Esophagus muscularis mucosa (tissue), 4 donors: ENCODE results near the gene AHRR. TPM values are rescaled to one million over a fixed set of nuclear protein-coding genes. Genes with fewer than 3 reads are reported as not detected.
"Not testable (repeated sequence)": the region's sequence is repeated elsewhere in the genome, so short reads cannot be mapped to it uniquely, and the experiment has no call there.

Experiments
- DNase-seq: peaks from one replicate; pipeline ENCODE4 v3.0.0-alpha.2; 2017; ENCODE audit errors: extremely low spot score
- H3K27ac ChIP-seq, 4 donors: fragments of 200-600 bp; sonication (generic); replicated peaks in 1 of 4; 1 replicate in 3 of 4; 2 replicates in 1 of 4; pipeline ENCODE4 v1.5.1; 2016 to 2019; ENCODE audit warnings: mild to moderate bottlenecking in 1 of 4
- H3K27me3 ChIP-seq, 4 donors: fragments of 200-600 bp; sonication (generic); one replicate each; pipeline versions ENCODE4 v1.5.1 to v1.6.0; 2016 to 2019
- H3K36me3 ChIP-seq, 4 donors: fragments of 200-600 bp; sonication (generic); one replicate each; pipeline ENCODE4 v1.5.1; 2016 to 2019
- H3K4me1 ChIP-seq, 4 donors: fragments of 200-600 bp; sonication (generic); one replicate each; pipeline ENCODE4 v1.5.1; 2016 to 2019
- H3K4me3 ChIP-seq, 4 donors: fragments of 200-600 bp; sonication (generic); 1 replicate in 2 of 4; 2 replicates in 2 of 4; pipeline ENCODE4 v1.5.1; 2016 to 2019; ENCODE audit warnings: mild to moderate bottlenecking in 4 of 4, moderate library complexity in 1 of 4
- H3K9me3 ChIP-seq, 4 donors: fragments of 200-600 bp; sonication (generic); 1 replicate in 3 of 4; 2 replicates in 1 of 4; pipeline ENCODE4 v1.5.1; 2016 to 2019
- EP300 ChIP-seq: sonication (generic); formaldehyde crosslinking; IDR thresholded peaks from one replicate; pipeline ENCODE4 v1.6.1; 2017; ENCODE audit warnings: antibody characterized with exemption
- POLR2A ChIP-seq: fragments of 450-650 bp; IDR thresholded peaks from one replicate; pipeline ENCODE4 v1.6.1; 2017; ENCODE audit warnings: antibody characterized with exemption, moderate library complexity, mild to moderate bottlenecking, low read depth
- POLR2AphosphoS5 ChIP-seq, 2 donors: sonication (generic); formaldehyde crosslinking; IDR thresholded peaks; one replicate each; pipeline ENCODE4 v1.6.1; 2017; ENCODE audit warnings: antibody characterized with exemption in 2 of 2
- WGBS: methylation state at CpG from one replicate; pipeline ENCODE4 v1.1.5; 2018; 5-methylcytosine and 5-hydroxymethylcytosine counted together
- intact Hi-C: fragments of 100-400 bp; cut with DNase I; formaldehyde crosslinking; loops from one replicate; pipeline ENCODE4 v1.15.1; 2023
- total RNA-seq, 4 donors: library from RNA; depleted of rRNA; stranded (reverse); fragments of >200 nt; gene quantifications; one replicate each; pipeline versions ENCODE4 v1.1.0 to v1.2.1, GENCODE V29; 2016
- TF ChIP-seq, protein P1 (sequence below), 3 experiments: fragments of 200-600 bp in 2 of 3; fragments of 450-650 bp in 1 of 3; sonication (generic) in 2 of 3; IDR thresholded peaks; one replicate each; pipeline ENCODE4 v1.5.1; 2017 to 2019; ENCODE audit warnings: antibody characterized with exemption in 3 of 3, mild to moderate bottlenecking in 2 of 3, moderate library complexity in 1 of 3

AHRR gene
- total RNA-seq, 4 donors from 2014 or later: 0.33 to 5.5 (median 0.86) TPM

DNA sequence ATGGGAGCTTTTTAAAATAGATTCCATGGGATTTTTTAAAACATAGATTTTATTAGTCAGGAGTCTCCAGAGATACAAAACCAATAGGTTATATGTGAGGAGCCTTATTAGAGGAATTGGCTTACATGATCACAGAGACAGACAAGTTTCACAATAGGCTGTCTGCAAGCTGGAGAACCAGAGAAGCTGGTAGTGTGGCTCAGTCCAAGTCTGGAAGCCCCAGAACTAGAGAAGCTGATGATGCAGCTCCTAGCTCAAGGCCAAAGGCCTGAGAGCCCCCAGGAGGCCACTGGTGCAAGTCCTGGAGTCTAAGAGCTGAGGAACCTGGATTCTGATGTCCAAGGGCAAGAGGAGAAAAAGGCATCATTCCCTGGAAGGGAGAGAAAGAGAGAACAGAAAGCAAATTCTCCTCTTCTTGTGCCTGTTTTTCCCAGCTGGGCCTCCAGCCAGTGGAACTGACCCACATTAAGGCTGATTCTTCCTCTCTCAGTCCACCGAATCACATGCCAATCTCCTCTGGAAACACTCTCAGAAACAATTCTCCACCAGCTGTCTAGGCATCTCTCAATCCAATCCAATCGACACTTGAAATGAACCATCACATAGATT lies 59.3 kb downstream of the AHRR start:
- Histone ChIP-seq H3K9me3 (peaks cover 0 to 28% (median 13%) of the 10 kb centered on the region in 4 donors), H3K27me3 (peaks cover 0 to 5% (median 0%) of the 10 kb centered on the region in 4 donors), H3K4me3 (no peak overlapping the region), H3K4me1 (no peaks in the 10 kb centered on the region), H3K27ac (no peak overlapping the region), H3K36me3 (no peaks in the 10 kb centered on the region)
- 78% methylated on average over 2 of the region's 2 CpGs for WGBS
- TF ChIP-seq POLR2AphosphoS5 (IDR thresholded peaks at IDR 0.05) (no peak), EP300 (no peak), POLR2A (no peak)
- TF ChIP-seq, protein P1, sequence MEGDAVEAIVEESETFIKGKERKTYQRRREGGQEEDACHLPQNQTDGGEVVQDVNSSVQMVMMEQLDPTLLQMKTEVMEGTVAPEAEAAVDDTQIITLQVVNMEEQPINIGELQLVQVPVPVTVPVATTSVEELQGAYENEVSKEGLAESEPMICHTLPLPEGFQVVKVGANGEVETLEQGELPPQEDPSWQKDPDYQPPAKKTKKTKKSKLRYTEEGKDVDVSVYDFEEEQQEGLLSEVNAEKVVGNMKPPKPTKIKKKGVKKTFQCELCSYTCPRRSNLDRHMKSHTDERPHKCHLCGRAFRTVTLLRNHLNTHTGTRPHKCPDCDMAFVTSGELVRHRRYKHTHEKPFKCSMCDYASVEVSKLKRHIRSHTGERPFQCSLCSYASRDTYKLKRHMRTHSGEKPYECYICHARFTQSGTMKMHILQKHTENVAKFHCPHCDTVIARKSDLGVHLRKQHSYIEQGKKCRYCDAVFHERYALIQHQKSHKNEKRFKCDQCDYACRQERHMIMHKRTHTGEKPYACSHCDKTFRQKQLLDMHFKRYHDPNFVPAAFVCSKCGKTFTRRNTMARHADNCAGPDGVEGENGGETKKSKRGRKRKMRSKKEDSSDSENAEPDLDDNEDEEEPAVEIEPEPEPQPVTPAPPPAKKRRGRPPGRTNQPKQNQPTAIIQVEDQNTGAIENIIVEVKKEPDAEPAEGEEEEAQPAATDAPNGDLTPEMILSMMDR (IDR thresholded peaks at IDR 0.05): no peak
- peak; percentile 64 for DNase-seq
- intact Hi-C loops: no loop called here

DNA sequence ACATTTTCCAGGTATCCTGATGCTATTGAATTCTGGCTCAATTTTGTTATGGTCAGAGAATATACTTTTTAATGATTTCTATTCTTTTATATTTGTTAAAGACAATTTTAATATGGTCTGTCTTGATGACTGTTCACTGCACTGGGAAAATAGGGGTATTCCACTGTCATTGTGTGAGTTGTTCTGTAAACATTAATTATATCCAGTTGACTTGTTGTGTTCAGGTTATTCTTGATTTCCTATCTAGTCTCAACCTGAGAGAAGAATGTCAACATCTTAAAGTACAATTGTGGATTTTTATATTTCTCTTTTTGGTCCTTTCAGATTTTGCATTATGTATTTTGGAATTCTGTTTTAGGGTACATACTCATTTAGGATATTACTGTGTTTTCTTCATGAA lies 61.6 kb downstream of the AHRR start:
- H3K9me3 ChIP-seq: peaks cover 0 to 33% (median 14%) of the 10 kb centered on the region in 4 donors
- intact Hi-C loops: no loop called here

DNA sequence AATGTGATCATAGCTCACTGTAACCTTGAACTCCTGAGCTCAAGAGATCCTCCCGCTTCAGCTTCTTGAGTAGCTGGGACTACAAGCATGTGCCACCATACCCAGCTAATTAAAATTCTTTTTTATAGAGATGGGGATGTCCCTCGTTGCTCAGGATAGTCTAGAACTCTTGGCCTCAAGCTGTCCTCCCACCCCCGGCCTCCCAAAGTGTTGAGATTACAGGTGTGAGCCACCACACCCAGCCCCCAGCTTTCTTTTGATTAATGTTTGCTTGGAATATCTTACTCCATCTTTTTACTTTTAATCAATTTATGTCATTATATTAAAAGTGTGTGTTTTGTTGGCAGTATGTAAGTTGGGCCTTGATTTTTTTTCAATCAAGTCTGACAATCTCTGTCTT lies 62.1 kb downstream of the AHRR start:
- no peaks in the 10 kb centered on the region for H3K4me1 ChIP-seq
- no peaks in the 10 kb centered on the region for H3K36me3 ChIP-seq
- H3K4me3 ChIP-seq: no peak overlapping the region
- TF ChIP-seq, protein P1 (IDR thresholded peaks at IDR 0.05): no peak
- TF ChIP-seq EP300 (no peak), POLR2AphosphoS5 (IDR thresholded peaks at IDR 0.05) (no peak), POLR2A (no peak)
- WGBS: 80% methylated on average over 3 of the region's 3 CpGs
- H3K9me3 ChIP-seq: peaks cover 0 to 33% (median 14%) of the 10 kb centered on the region in 4 donors
- intact Hi-C loops: no loop called here
- H3K27me3 ChIP-seq: peaks cover 0 to 19% (median 0%) of the 10 kb centered on the region in 4 donors
- H3K27ac ChIP-seq: no peak overlapping the region
- DNase-seq: no peak

More for the DNA sequence above, 61.6 kb downstream of the AHRR start:
- TF ChIP-seq, protein P1 (IDR thresholded peaks at IDR 0.05): no peak
- TF ChIP-seq POLR2AphosphoS5 (IDR thresholded peaks at IDR 0.05): no peak
- no peak for TF ChIP-seq EP300
- no peak for TF ChIP-seq POLR2A
- Histone ChIP-seq H3K4me3 (no peak overlapping the region), H3K27me3 (peaks cover 0 to 13% (median 0%) of the 10 kb centered on the region in 4 donors), H3K27ac (no peak overlapping the region), H3K4me1 (no peaks in the 10 kb centered on the region), H3K36me3 (no peaks in the 10 kb centered on the region)
- no peak for DNase-seq

DNA sequence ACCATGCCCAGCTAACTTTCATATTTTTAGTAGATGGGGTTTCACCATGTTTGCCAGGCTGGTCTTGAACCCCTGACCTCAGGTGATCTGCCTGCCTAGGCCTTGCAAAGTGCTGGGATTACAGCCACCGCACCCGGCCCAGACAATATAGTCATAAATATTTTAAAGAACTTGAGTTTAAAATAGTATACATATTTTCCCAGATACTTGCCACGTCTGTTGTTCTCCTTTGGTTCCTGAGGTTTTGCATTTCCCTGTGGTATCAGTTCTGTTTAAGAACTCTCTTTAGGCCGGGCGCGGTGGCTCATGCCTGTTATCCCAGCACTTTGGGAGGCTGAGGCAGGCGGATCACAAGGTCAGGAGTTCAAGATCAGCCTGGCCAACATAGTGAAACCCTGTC lies 63.1 kb downstream of the AHRR start:
- H3K4me3 ChIP-seq, intact Hi-C loops, H3K4me1 ChIP-seq, H3K36me3 ChIP-seq, DNase-seq, H3K27ac ChIP-seq: not testable (repeated sequence)
- Histone ChIP-seq H3K9me3 (peaks cover 0 to 33% (median 14%) of the 10 kb centered on the region in 4 donors), H3K27me3 (peaks cover 0 to 27% (median 0%) of the 10 kb centered on the region in 4 donors)
- 92% methylated on average over 7 of the region's 7 CpGs for WGBS

DNA sequence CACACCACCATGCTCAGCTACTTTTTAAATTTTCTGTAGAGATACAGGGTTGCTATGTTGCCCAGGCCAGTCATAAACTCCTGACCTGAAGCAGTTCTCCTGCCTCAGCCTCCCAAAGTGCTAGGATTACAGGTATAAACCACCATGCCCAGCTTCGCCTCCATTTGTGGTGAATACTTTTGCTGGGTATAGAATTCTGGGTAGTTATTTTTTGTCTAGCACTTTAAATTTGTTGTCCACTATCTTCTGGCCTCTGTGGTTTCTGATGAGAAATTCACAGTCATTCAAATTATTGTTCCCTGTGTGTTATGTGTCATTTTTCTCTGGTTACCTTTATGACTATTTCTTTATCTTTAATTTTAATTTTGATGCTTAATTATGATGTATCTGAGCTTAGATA lies 63.8 kb downstream of the AHRR start:
- Histone ChIP-seq H3K36me3 (no peaks in the 10 kb centered on the region), H3K27me3 (peaks cover 0 to 27% (median 0%) of the 10 kb centered on the region in 4 donors), H3K27ac (no peak overlapping the region), H3K4me1 (no peaks in the 10 kb centered on the region), H3K9me3 (peaks cover 0 to 26% (median 13%) of the 10 kb centered on the region in 4 donors), H3K4me3 (no peak overlapping the region)
- intact Hi-C loops: no loop called here
- TF ChIP-seq POLR2AphosphoS5 (IDR thresholded peaks at IDR 0.05) (no peak), POLR2A (no peak), EP300 (no peak)
- TF ChIP-seq, protein P1 (IDR thresholded peaks at IDR 0.05): no peak
- 95% methylated on average over 1 of the region's 1 CpG for WGBS
- DNase-seq: peak; percentile 42
